OCI-LY7 (cell line): ENCODE measurements around the gene PKD1L1. TPM values are rescaled to one million over a fixed set of nuclear protein-coding genes. Genes with fewer than 3 reads are reported as not detected.

ENCODE experiments used
- BruUV-seq: library from RNA; stranded (reverse); fragments of 400-500 nt; replicated peaks from 2 replicates; lab custom pipeline; 2021; lab: Mats Ljungman, UMichigan
- CTCF ChIA-PET: fragments of 300-600 bp; sonication (Branson Sonifier 250); formaldehyde crosslinking; loops from one replicate; lab custom pipeline; 2022; ENCODE audit warnings: antibody characterized with exemption; ENCODE audit not compliant: unreplicated experiment; lab: Charles Lee
- POLR2A ChIA-PET: fragments of 300-600 bp; sonication (Branson Sonifier 250); formaldehyde crosslinking; loops from one replicate; lab custom pipeline; 2022; ENCODE audit warnings: antibody characterized with exemption; lab: Charles Lee
- DNase-seq: peaks from one replicate; pipeline ENCODE4 v3.0.0-alpha.2; 2015; ENCODE audit warnings: low spot score
- H2AFZ ChIP-seq: fragments of 200-600 bp; sonication (generic), shearing (Covaris generic); 2 replicates; pipeline ENCODE4 v1.6.1; 2014; ENCODE audit warnings: mild to moderate bottlenecking, antibody characterized with exemption, low read length, moderate library complexity
- H3K27ac ChIP-seq: fragments of 200-600 bp; sonication (generic); 2 replicates; pipeline ENCODE4 v1.5.1; 2014; ENCODE audit warnings: mixed run types, low read depth, mild to moderate bottlenecking, moderate library complexity, low read length, inconsistent platforms; ENCODE audit not compliant: poor library complexity, severe bottlenecking
- H3K36me3 ChIP-seq: fragments of 200-600 bp; sonication (generic); 2 replicates; pipeline ENCODE4 v1.6.1; 2014; ENCODE audit warnings: mild to moderate bottlenecking, antibody characterized with exemption, low read length, moderate library complexity, mixed read lengths; ENCODE audit not compliant: insufficient read depth
- H3K4me1 ChIP-seq: fragments of 200-600 bp; sonication (generic); 2 replicates; pipeline ENCODE4 v1.5.1; 2014; ENCODE audit warnings: mild to moderate bottlenecking, low read length; ENCODE audit not compliant: insufficient read depth, poor library complexity, severe bottlenecking
- H3K4me2 ChIP-seq: fragments of 200-600 bp; sonication (generic); 2 replicates; pipeline ENCODE4 v1.6.1; 2014; ENCODE audit warnings: mild to moderate bottlenecking, low read length
- H3K4me3 ChIP-seq: fragments of 200-600 bp; sonication (generic); 2 replicates; pipeline ENCODE4 v1.5.1; 2014; ENCODE audit warnings: mild to moderate bottlenecking, low read depth, low read length; ENCODE audit not compliant: poor library complexity, severe bottlenecking
- H3K79me2 ChIP-seq: fragments of 200-600 bp; sonication (generic); 2 replicates; pipeline ENCODE4 v1.6.1; 2016; ENCODE audit warnings: low read depth, mild to moderate bottlenecking, low read length, moderate library complexity, mixed read lengths; ENCODE audit not compliant: insufficient read depth
- H3K9me2 ChIP-seq: fragments of 200-600 bp; sonication (generic); 2 replicates; pipeline ENCODE4 v1.6.1; 2016; ENCODE audit warnings: mild to moderate bottlenecking, low read length, mixed read lengths; ENCODE audit not compliant: insufficient read depth
- H3K9me3 ChIP-seq: fragments of 200-600 bp; sonication (generic); 2 replicates; pipeline ENCODE4 v1.6.1; 2014; ENCODE audit warnings: mild to moderate bottlenecking, mixed run types, low read length, mixed read lengths
- H4K20me1 ChIP-seq: fragments of 200-600 bp; sonication (generic); 2 replicates; pipeline ENCODE4 v1.6.1; 2014; ENCODE audit warnings: mild to moderate bottlenecking, antibody characterized with exemption, low read length, moderate library complexity, mixed read lengths; ENCODE audit not compliant: insufficient read depth
- EZH2phosphoT487 ChIP-seq: fragments of 200-600 bp; sonication (generic); IDR thresholded peaks from 2 replicates; pipeline ENCODE4 v1.6.1; 2018; ENCODE audit warnings: low read depth, borderline replicate concordance, mild to moderate bottlenecking, mixed run types, antibody characterized with exemption, low read length, moderate library complexity, mixed read lengths
- intact Hi-C: fragments of 100-400 bp; cut with micrococcal nuclease; formaldehyde crosslinking; loops from one replicate; pipeline ENCODE4 v1.10.0; 2022; ENCODE audit not compliant: unreplicated experiment
- total RNA-seq, 2 experiments: library from RNA; depleted of rRNA in 1 of 2; stranded (reverse); fragments of >200 nt in 1 of 2; shearing (Covaris generic) in 1 of 2; gene quantifications; 2 replicates each; pipeline ENCODE4 v1.2.3, GENCODE V29; 2014 to 2022
- TF ChIP-seq, protein P1 (sequence below): fragments of 200-600 bp; sonication (generic); conservative IDR thresholded peaks from 2 replicates; pipeline ENCODE4 v1.5.1; 2014; ENCODE audit warnings: mild to moderate bottlenecking, antibody characterized with exemption, low read length, moderate library complexity, mixed read lengths

PKD1L1 gene
- total RNA-seq, 2 experiments from 2014 or later, result 0.19 to 0.63 TPM

DNA sequence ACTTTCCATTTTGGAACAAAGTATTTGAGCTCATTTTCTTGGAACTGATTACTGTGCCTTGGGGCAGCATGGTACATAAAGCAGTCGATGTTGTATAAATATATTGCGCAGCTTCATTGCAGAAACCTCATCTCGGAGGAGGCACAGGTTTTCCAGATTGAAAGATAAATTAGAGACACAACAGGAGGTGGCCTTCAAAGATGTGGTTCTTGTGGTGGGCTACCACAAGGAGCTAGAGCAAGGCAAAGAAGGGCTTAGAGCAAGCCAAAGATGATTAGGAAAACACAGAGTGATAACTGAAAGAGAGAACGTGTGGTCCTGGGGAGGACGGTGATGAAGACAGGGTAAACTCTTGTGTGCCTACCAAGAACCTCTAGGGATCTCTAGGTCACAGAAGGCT, 197.2 kb downstream of the PKD1L1 start:
- CTCF ChIA-PET, result no interaction called here
- H2AFZ ChIP-seq, result no peak overlapping the region

DNA sequence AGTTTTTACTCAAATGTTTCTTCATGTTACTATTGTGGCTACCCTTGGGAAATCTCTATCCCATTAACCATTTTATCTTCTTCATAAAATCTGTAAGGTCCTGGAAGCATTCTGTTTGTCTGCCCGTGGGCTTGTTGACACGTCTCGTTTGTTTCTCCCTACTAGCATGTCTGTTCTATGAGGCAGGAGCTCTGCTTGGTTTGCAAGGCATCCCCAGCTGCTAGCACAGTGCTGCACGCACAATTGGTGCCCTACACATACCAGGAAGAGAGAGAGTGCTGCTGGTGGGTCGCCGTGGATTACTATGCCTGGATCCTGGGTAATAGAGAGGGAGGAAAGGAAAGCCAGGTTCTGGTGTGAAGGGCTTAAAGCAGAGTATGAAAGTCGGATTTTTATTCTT, 200.2 kb downstream of the PKD1L1 start:
- no peak overlapping the region for H3K4me2 ChIP-seq
- H4K20me1 ChIP-seq, result no peaks in the 10 kb centered on the region
- H3K36me3 ChIP-seq, result no peaks in the 10 kb centered on the region
- no peak overlapping the region for H3K4me3 ChIP-seq
- no peaks in the 10 kb centered on the region for H3K9me3 ChIP-seq
- CTCF ChIA-PET, result no interaction called here
- POLR2A ChIA-PET, result no interaction called here
- H3K27ac ChIP-seq, result no peak overlapping the region
- BruUV-seq, result no TSS peak
- DNase-seq, result no peak
- H2AFZ ChIP-seq, result no peak overlapping the region
- TF ChIP-seq, protein P1, sequence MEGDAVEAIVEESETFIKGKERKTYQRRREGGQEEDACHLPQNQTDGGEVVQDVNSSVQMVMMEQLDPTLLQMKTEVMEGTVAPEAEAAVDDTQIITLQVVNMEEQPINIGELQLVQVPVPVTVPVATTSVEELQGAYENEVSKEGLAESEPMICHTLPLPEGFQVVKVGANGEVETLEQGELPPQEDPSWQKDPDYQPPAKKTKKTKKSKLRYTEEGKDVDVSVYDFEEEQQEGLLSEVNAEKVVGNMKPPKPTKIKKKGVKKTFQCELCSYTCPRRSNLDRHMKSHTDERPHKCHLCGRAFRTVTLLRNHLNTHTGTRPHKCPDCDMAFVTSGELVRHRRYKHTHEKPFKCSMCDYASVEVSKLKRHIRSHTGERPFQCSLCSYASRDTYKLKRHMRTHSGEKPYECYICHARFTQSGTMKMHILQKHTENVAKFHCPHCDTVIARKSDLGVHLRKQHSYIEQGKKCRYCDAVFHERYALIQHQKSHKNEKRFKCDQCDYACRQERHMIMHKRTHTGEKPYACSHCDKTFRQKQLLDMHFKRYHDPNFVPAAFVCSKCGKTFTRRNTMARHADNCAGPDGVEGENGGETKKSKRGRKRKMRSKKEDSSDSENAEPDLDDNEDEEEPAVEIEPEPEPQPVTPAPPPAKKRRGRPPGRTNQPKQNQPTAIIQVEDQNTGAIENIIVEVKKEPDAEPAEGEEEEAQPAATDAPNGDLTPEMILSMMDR, result no peak
- no peak for TF ChIP-seq EZH2phosphoT487
- H3K4me1 ChIP-seq, result no peaks in the 10 kb centered on the region
- no peaks in the 10 kb centered on the region for H3K9me2 ChIP-seq
- no peaks in the 10 kb centered on the region for H3K79me2 ChIP-seq
- intact Hi-C loops, result no loop called here

More for the DNA sequence above, 197.2 kb downstream of the PKD1L1 start:
- H3K79me2 ChIP-seq, result no peaks in the 10 kb centered on the region
- H3K4me3 ChIP-seq, result no peak overlapping the region
- TF ChIP-seq EZH2phosphoT487, result no peak
- TF ChIP-seq, protein P1, result no peak
- POLR2A ChIA-PET, result interaction anchor here (0.6 to 2.2 kb wide), 5 partner anchors 9 to 176 kb away, joined by 3 to 13 read pairs (median 4); no protein-coding TSS in a partner anchor
- no peak overlapping the region for H3K4me2 ChIP-seq
- H3K9me3 ChIP-seq, result no peaks in the 10 kb centered on the region
- DNase-seq, result no peak
- intact Hi-C loops, result no loop called here
- H3K9me2 ChIP-seq, result no peaks in the 10 kb centered on the region
- no peaks in the 10 kb centered on the region for H3K4me1 ChIP-seq
- no peak overlapping the region for H3K27ac ChIP-seq
- H3K36me3 ChIP-seq, result no peaks in the 10 kb centered on the region
- H4K20me1 ChIP-seq, result no peaks in the 10 kb centered on the region
- BruUV-seq, result no TSS peak

DNA sequence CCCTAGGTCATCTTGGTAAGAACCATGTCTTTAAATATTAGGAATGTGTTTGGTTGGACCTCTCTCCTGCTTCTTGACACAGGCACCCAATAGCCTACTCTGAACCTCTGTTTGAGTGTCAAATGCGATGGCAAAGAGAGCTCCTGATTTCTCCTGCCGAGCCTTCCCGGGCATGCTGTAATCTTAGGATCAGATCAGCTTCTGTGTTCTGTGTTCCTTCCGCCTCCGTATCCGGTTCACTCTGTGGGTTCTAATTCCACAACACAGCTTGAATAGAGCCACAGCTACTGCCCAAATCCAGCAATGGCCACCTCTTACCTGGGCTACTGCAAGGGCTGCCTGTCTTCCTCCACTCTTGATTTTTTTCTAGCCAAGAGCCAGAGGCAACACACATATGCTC, 201.1 kb downstream of the PKD1L1 start:
- Histone ChIP-seq H3K79me2 (no peaks in the 10 kb centered on the region), H3K9me2 (no peaks in the 10 kb centered on the region), H3K4me3 (no peak overlapping the region), H4K20me1 (no peaks in the 10 kb centered on the region), H3K4me2 (no peak overlapping the region), H3K27ac (no peak overlapping the region), H3K9me3 (no peaks in the 10 kb centered on the region), H3K36me3 (no peaks in the 10 kb centered on the region), H3K4me1 (no peaks in the 10 kb centered on the region), H2AFZ (no peak overlapping the region)
- BruUV-seq, result no TSS peak
- CTCF ChIA-PET, result interaction anchor here (0.8 kb wide), 1 partner anchor 326 kb away, joined by 4 read pairs; no protein-coding TSS in a partner anchor
- POLR2A ChIA-PET, result no interaction called here
- no peak for TF ChIP-seq EZH2phosphoT487
- TF ChIP-seq, protein P1, result no peak
- intact Hi-C loops, result no loop called here
- no peak for DNase-seq
